Measurements from ENCODE around the gene SHISAL1.

- no peak for TF ChIP-seq EZH2 (optimal IDR thresholded peaks at IDR 0.05; ENCODE audit: low read depth, low read length)
- no peak for TF ChIP-seq CTCF (IDR thresholded peaks at IDR 0.05; ENCODE audit: low read length)
Observed at GRCh38 chr22:44311855-44312170, 938 bp downstream of the SHISAL1 start.
